IMR-90 (cell line): ENCODE data around the gene DNAI2. TPM values are rescaled to one million over a fixed set of nuclear protein-coding genes. Genes with fewer than 3 reads are reported as not detected.

Source experiments
- ATAC-seq: fragments of 200-7000 bp; cut with Tn5 transposase; 2 replicates; pipeline ENCODE4 v1.9.1; 2020; ENCODE audit warnings: low read depth, mild to moderate bottlenecking, moderate library complexity
- BruUV-seq: library from RNA; stranded (reverse); fragments of 400-500 nt; replicated peaks from 2 replicates; lab custom pipeline; 2021; lab: Mats Ljungman, UMichigan
- CTCF ChIA-PET: fragments of 300-600 bp; formaldehyde crosslinking; extraction: SDS; loops from one replicate; lab custom pipeline; 2021; ENCODE audit warnings: antibody characterized with exemption; lab: Yijun Ruan, JAX
- POLR2A ChIA-PET: fragments of 300-600 bp; sonication (Branson Sonifier 250); formaldehyde crosslinking; loops from one replicate; lab custom pipeline; 2022; ENCODE audit warnings: antibody characterized with exemption; ENCODE audit not compliant: unreplicated experiment; lab: Charles Lee
- DNase-seq: peaks from one replicate; pipeline ENCODE4 v3.0.0; 2013
- H2AFZ ChIP-seq: replicated peaks from 2 replicates; pipeline ENCODE3; 2013; ENCODE audit warnings: low read length, mild to moderate bottlenecking; ENCODE audit not compliant: poor library complexity
- H2AK5ac ChIP-seq: 2 replicates; pipeline ENCODE4 v1.6.1; 2013; ENCODE audit warnings: low read depth, low read length, inconsistent platforms
- H2AK9ac ChIP-seq: replicated peaks from 2 replicates; pipeline ENCODE3; 2013; ENCODE audit warnings: mild to moderate bottlenecking, low read depth, low read length, moderate library complexity; ENCODE audit not compliant: poor library complexity
- H2BK120ac ChIP-seq: 2 replicates; pipeline ENCODE4 v1.6.1; 2013; ENCODE audit warnings: low read depth, low read length, inconsistent platforms
- H2BK15ac ChIP-seq: 3 replicates; pipeline ENCODE4 v1.6.1; 2013; ENCODE audit warnings: low read depth, low read length, inconsistent platforms
- H2BK20ac ChIP-seq: 2 replicates; pipeline ENCODE4 v1.6.1; 2013; ENCODE audit warnings: low read depth, mild to moderate bottlenecking, inconsistent platforms, low read length, moderate library complexity
- H2BK5ac ChIP-seq: 2 replicates; pipeline ENCODE4 v1.6.1; 2013; ENCODE audit warnings: mild to moderate bottlenecking, low read depth, low read length, inconsistent platforms; ENCODE audit not compliant: poor library complexity, severe bottlenecking
- H3K14ac ChIP-seq: replicated peaks from 2 replicates; pipeline ENCODE4 v1.6.1; 2013; ENCODE audit warnings: low read depth, low read length, inconsistent platforms
- H3K18ac ChIP-seq: 2 replicates; pipeline ENCODE4 v1.6.1; 2013; ENCODE audit warnings: low read depth, low read length, control low read depth
- H3K23ac ChIP-seq: 2 replicates; pipeline ENCODE4 v1.6.1; 2013; ENCODE audit warnings: low read depth, low read length, inconsistent platforms
- H3K27ac ChIP-seq: 2 replicates; pipeline ENCODE4 v1.5.1; 2013; ENCODE audit warnings: mild to moderate bottlenecking, control low read depth, low read length; ENCODE audit not compliant: insufficient read depth
- H3K27me3 ChIP-seq: 2 replicates; pipeline ENCODE4 v1.6.1; 2013; ENCODE audit warnings: low read length; ENCODE audit not compliant: control insufficient read depth, insufficient read depth
- H3K36me3 ChIP-seq: 2 replicates; pipeline ENCODE4 v1.6.1; 2013; ENCODE audit warnings: low read length, mixed read lengths; ENCODE audit not compliant: control insufficient read depth, insufficient read depth
- H3K4ac ChIP-seq: 2 replicates; pipeline ENCODE4 v1.6.1; 2013; ENCODE audit warnings: low read depth, low read length, inconsistent platforms
- H3K4me1 ChIP-seq: 2 replicates; pipeline ENCODE4 v1.6.1; 2013; ENCODE audit warnings: low read length, mixed read lengths; ENCODE audit not compliant: control insufficient read depth, insufficient read depth
- H3K4me2 ChIP-seq: 2 replicates; pipeline ENCODE4 v1.6.1; 2013; ENCODE audit warnings: low read depth, mild to moderate bottlenecking, control low read depth, low read length, moderate library complexity
- H3K4me3 ChIP-seq: 2 replicates; pipeline ENCODE4 v1.5.1; 2013; ENCODE audit warnings: low read depth, mild to moderate bottlenecking, control low read depth, low read length, moderate library complexity; ENCODE audit not compliant: insufficient read depth
- H3K56ac ChIP-seq: 2 replicates; pipeline ENCODE4 v1.6.1; 2013; ENCODE audit warnings: low read length, inconsistent platforms; ENCODE audit not compliant: insufficient read depth; ENCODE audit errors: extremely low read depth
- H3K79me1 ChIP-seq, 2 experiments: 2 replicates each; pipeline ENCODE4 v1.6.1; 2013; ENCODE audit warnings: low read length in 2 of 2, inconsistent platforms in 1 of 2, low read depth in 1 of 2
- H3K9ac ChIP-seq: 2 replicates; pipeline ENCODE4 v1.6.1; 2013; ENCODE audit warnings: low read depth, low read length, control low read depth
- H3K9me1 ChIP-seq: 2 replicates; pipeline ENCODE4 v1.6.1; 2013; ENCODE audit warnings: low read length, inconsistent platforms; ENCODE audit not compliant: insufficient read depth
- H3K9me3 ChIP-seq: 2 replicates; pipeline ENCODE4 v1.6.1; 2013; ENCODE audit warnings: low read length; ENCODE audit not compliant: control insufficient read depth, insufficient read depth
- H4K20me1 ChIP-seq: 2 replicates; pipeline ENCODE4 v1.6.1; 2013; ENCODE audit warnings: low read length, inconsistent platforms; ENCODE audit not compliant: insufficient read depth
- H4K5ac ChIP-seq: 2 replicates; pipeline ENCODE4 v1.6.1; 2013; ENCODE audit warnings: mild to moderate bottlenecking, low read depth, low read length, control low read depth
- H4K8ac ChIP-seq, 2 experiments: 2 replicates each; pipeline ENCODE4 v1.6.1; 2013; ENCODE audit warnings: low read depth in 2 of 2, low read length in 2 of 2, control low read depth in 1 of 2, inconsistent platforms in 1 of 2
- H4K91ac ChIP-seq: 2 replicates; pipeline ENCODE4 v1.6.1; 2013; ENCODE audit warnings: low read depth, low read length, inconsistent platforms; ENCODE audit not compliant: insufficient read depth
- BHLHE40 ChIP-seq: fragments of 150-350 bp; IDR thresholded peaks from 2 replicates; pipeline ENCODE4 v1.6.1; 2016; ENCODE audit warnings: mild to moderate bottlenecking, low read depth, low read length
- CEBPB ChIP-seq: IDR thresholded peaks from 2 replicates; pipeline ENCODE4 v1.6.1; 2012; ENCODE audit warnings: low read depth, low read length, improper control_type of control experiment
- CHD1 ChIP-seq: IDR thresholded peaks from 2 replicates; pipeline ENCODE4 v1.6.1; 2012; ENCODE audit warnings: low read depth, low read length, improper control_type of control experiment
- FOS ChIP-seq: fragments of 150-350 bp; IDR thresholded peaks from 2 replicates; pipeline ENCODE4 v1.6.1; 2016; ENCODE audit warnings: low read depth, low read length
- MAFK ChIP-seq: IDR thresholded peaks from 2 replicates; pipeline ENCODE4 v1.6.1; 2012; ENCODE audit warnings: low read depth, low read length, improper control_type of control experiment
- MAZ ChIP-seq: IDR thresholded peaks from 2 replicates; pipeline ENCODE4 v1.6.1; 2012; ENCODE audit warnings: low read depth, mild to moderate bottlenecking, low read length, improper control_type of control experiment, moderate library complexity, borderline replicate concordance
- MXI1 ChIP-seq: IDR thresholded peaks from 2 replicates; pipeline ENCODE4 v1.6.1; 2012; ENCODE audit warnings: low read depth, mild to moderate bottlenecking, low read length, moderate library complexity, borderline replicate concordance
- NFE2L2 ChIP-seq: fragments of 150-350 bp; IDR thresholded peaks from 2 replicates; pipeline ENCODE4 v1.6.1; 2016; ENCODE audit warnings: low read depth, mild to moderate bottlenecking, low read length
- RAD21 ChIP-seq: IDR thresholded peaks from 2 replicates; pipeline ENCODE4 v1.6.1; 2012; ENCODE audit warnings: low read length, improper control_type of control experiment
- RCOR1 ChIP-seq: IDR thresholded peaks from 2 replicates; pipeline ENCODE4 v1.6.1; 2012; ENCODE audit warnings: mild to moderate bottlenecking, low read length, improper control_type of control experiment; ENCODE audit not compliant: insufficient replicate concordance
- RFX5 ChIP-seq: IDR thresholded peaks from 2 replicates; pipeline ENCODE4 v1.8.0; 2012; ENCODE audit warnings: low read depth, mild to moderate bottlenecking, low read length, moderate library complexity
- SMC3 ChIP-seq: fragments of 150-350 bp; IDR thresholded peaks from 2 replicates; pipeline ENCODE4 v1.6.1; 2016; ENCODE audit warnings: low read depth, mild to moderate bottlenecking, antibody characterized with exemption, low read length, moderate library complexity
- WGBS, 2 experiments: methylation state at CpG; one replicate each; pipeline versions ENCODE4 v1.1.5 to v1.1.7; 2013; ENCODE audit warnings: missing lambda C conversion rate in 2 of 2; ENCODE audit not compliant: insufficient read length in 1 of 2; ENCODE audit errors: extremely low coverage in 2 of 2; 5-methylcytosine and 5-hydroxymethylcytosine counted together
- dilution Hi-C: fragments of 300-500 bp; cut with HindIII; formaldehyde crosslinking; loops from one replicate; pipeline ENCODE4 v1.14.3; 2018; ENCODE audit warnings: low sequenced_read_pairs; ENCODE audit not compliant: unreplicated experiment
- in situ Hi-C: fragments of 300-500 bp; cut with MboI; formaldehyde crosslinking; loops from 3 replicates; pipeline ENCODE4 v1.14.3; 2019; ENCODE audit warnings: low sequenced_read_pairs, inconsistent platforms, mixed read lengths
- intact Hi-C: fragments of 100-400 bp; cut with micrococcal nuclease; formaldehyde crosslinking; loops from 2 replicates; pipeline ENCODE4 v1.10.0; 2022
- polyA plus RNA-seq, 3 experiments: library from polyadenylated mRNA; depleted of rRNA; stranded (reverse); fragments of >200 nt; gene quantifications; 2 replicates each; pipeline ENCODE4 v1.2.3, GENCODE V29; 2012; ENCODE audit warnings: low replicate concordance in 1 of 3
- total RNA-seq: library from RNA; depleted of rRNA; stranded (reverse); fragments of >200 nt; gene quantifications from 2 replicates; pipeline ENCODE4 v1.2.3, GENCODE V29; 2012
- TF ChIP-seq, protein P1 (sequence below): fragments of 150-350 bp; IDR thresholded peaks from 2 replicates; pipeline ENCODE4 v1.6.1; 2017; ENCODE audit warnings: mild to moderate bottlenecking, antibody characterized with exemption, low read length, low read depth
- TF ChIP-seq, protein P2 (sequence below): conservative IDR thresholded peaks from 2 replicates; pipeline ENCODE4 v1.5.1; 2012; ENCODE audit warnings: mild to moderate bottlenecking, low read depth, low read length, improper control_type of control experiment

Gene DNAI2
- total and polyA plus RNA-seq, 2 of the 4 experiments (the other 2 are of a cell fraction) = not detected

DNA sequence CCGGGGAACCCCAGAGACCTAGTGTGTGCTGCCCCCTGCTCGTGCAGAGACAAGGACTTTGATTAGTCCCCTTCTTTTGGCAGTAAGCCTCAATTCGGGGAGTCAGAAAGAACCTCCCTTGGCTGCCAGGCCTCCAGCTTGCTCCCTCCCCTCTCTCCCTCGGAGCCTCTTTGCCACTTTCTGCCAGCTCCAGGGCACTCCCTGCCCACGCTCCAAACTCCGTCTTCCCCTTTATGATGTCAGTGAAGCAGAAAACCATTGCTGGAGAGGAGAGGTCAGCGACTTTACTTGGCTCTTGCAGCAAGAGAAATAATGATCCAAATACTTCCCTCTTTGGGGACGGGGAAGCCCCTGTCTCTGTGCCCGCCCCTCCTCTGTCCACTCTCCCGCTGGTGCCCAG, 32.6 kb upstream of the DNAI2 start:
- Histone ChIP-seq H3K27ac (no peak overlapping the region), H2AFZ (no peak overlapping the region), H3K79me1 (no peaks in the 10 kb centered on the region), H4K91ac (no peak overlapping the region), H3K14ac (no peak overlapping the region), H3K4me1 (no peaks in the 10 kb centered on the region), H3K9ac (no peak overlapping the region), H2BK120ac (no peak overlapping the region), H2BK20ac (no peak overlapping the region), H3K4me2 (no peak overlapping the region), H3K23ac (no peak overlapping the region), H3K9me3 (no peaks in the 10 kb centered on the region), H2AK5ac (no peak overlapping the region), H3K56ac (no peak overlapping the region), H2BK5ac (no peak overlapping the region), H3K36me3 (no peaks in the 10 kb centered on the region), H2BK15ac (no peak overlapping the region), H4K8ac (no peak overlapping the region), H3K4me3 (no peak overlapping the region), H4K5ac (no peak overlapping the region), H4K20me1 (no peaks in the 10 kb centered on the region), H3K4ac (no peak overlapping the region), H3K27me3 (no peaks in the 10 kb centered on the region), H3K9me1 (no peaks in the 10 kb centered on the region), H2AK9ac (no peak overlapping the region), H3K18ac (no peak overlapping the region)
- BruUV-seq = no TSS peak
- WGBS, 2 experiments = no CpG with 5 or more reads among the region's 10 CpGs
- ChIA-PET POLR2A (no interaction called here), CTCF (no interaction called here)
- in situ Hi-C loops = no loop called here
- intact Hi-C loops = no loop called here
- DNase-seq (no peak), ATAC-seq (no peak)
- dilution Hi-C loops = no loop called here
- TF ChIP-seq MAFK (no peak), NFE2L2 (no peak), FOS (no peak), CHD1 (no peak), MAZ (no peak), BHLHE40 (no peak), RCOR1 (no peak), CEBPB (no peak), RFX5 (no peak), MXI1 (no peak), RAD21 (no peak), SMC3 (no peak)
- TF ChIP-seq, protein P1, sequence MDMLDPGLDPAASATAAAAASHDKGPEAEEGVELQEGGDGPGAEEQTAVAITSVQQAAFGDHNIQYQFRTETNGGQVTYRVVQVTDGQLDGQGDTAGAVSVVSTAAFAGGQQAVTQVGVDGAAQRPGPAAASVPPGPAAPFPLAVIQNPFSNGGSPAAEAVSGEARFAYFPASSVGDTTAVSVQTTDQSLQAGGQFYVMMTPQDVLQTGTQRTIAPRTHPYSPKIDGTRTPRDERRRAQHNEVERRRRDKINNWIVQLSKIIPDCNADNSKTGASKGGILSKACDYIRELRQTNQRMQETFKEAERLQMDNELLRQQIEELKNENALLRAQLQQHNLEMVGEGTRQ = no peak
- TF ChIP-seq, protein P2, sequence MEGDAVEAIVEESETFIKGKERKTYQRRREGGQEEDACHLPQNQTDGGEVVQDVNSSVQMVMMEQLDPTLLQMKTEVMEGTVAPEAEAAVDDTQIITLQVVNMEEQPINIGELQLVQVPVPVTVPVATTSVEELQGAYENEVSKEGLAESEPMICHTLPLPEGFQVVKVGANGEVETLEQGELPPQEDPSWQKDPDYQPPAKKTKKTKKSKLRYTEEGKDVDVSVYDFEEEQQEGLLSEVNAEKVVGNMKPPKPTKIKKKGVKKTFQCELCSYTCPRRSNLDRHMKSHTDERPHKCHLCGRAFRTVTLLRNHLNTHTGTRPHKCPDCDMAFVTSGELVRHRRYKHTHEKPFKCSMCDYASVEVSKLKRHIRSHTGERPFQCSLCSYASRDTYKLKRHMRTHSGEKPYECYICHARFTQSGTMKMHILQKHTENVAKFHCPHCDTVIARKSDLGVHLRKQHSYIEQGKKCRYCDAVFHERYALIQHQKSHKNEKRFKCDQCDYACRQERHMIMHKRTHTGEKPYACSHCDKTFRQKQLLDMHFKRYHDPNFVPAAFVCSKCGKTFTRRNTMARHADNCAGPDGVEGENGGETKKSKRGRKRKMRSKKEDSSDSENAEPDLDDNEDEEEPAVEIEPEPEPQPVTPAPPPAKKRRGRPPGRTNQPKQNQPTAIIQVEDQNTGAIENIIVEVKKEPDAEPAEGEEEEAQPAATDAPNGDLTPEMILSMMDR = no peak
